Cardiac muscle cell (in vitro differentiated cells and primary cell): ENCODE results near the gene PPFIBP2. TPM values are rescaled to one million over a fixed set of nuclear protein-coding genes. Genes with fewer than 3 reads are reported as not detected.

Experiments used
- DNase-seq, 2 donors: peaks; one replicate each; pipeline versions ENCODE4 v3.0.0 to v3.0.0-alpha.2; 2010 to 2017; ENCODE audit warnings: low read depth in 1 of 2, low spot score in 1 of 2
- H3K27ac ChIP-seq: fragments of 200-600 bp; sonication (generic); 2 replicates; pipeline ENCODE4 v1.5.1; 2016
- H3K27me3 ChIP-seq: fragments of 200-600 bp; sonication (generic); 2 replicates; pipeline ENCODE4 v1.6.0; 2016; ENCODE audit warnings: control low read depth
- H3K36me3 ChIP-seq: fragments of 200-600 bp; sonication (generic); 2 replicates; pipeline ENCODE4 v1.5.1; 2016; ENCODE audit warnings: control low read depth
- H3K4me1 ChIP-seq: fragments of 200-600 bp; sonication (generic); 2 replicates; pipeline ENCODE4 v1.8.1; 2017; ENCODE audit warnings: low read depth, mild to moderate bottlenecking, mixed run types
- H3K4me3 ChIP-seq: fragments of 200-600 bp; sonication (generic); 2 replicates; pipeline ENCODE4 v1.5.1; 2016; ENCODE audit warnings: mild to moderate bottlenecking
- H3K9me3 ChIP-seq: fragments of 200-600 bp; sonication (generic); 2 replicates; pipeline ENCODE4 v1.5.1; 2017; ENCODE audit warnings: low read depth, mild to moderate bottlenecking, control low read depth
- CTCF ChIP-seq: IDR thresholded peaks from 2 replicates; pipeline ENCODE4 v1.5.1; 2012; ENCODE audit warnings: low read depth, mild to moderate bottlenecking, low read length
- polyA plus RNA-seq: library from polyadenylated mRNA; unstranded; fragments of >200 nt; fragmentation: Nextera tagmentation; extraction: Ambion mirVana; gene quantifications from 2 replicates; pipeline ENCODE4 v1.2.1, GENCODE V29; 2016
- total RNA-seq: library from RNA; depleted of rRNA; stranded (reverse); fragments of >200 nt; gene quantifications from 2 replicates; pipeline ENCODE4 v1.2.3, GENCODE V29; 2016

The PPFIBP2 gene
- total and polyA plus RNA-seq, 2 experiments from 2014 or later: 8.0 to 13.2 TPM

GRCh38 chr11:7640816-7641215, 127.0 kb downstream of the PPFIBP2 start:
- no peak for TF ChIP-seq CTCF
- Histone ChIP-seq H3K27ac (no peak overlapping the region), H3K9me3 (no peaks in the 10 kb centered on the region), H3K4me1 (no peaks in the 10 kb centered on the region), H3K27me3 (no peaks in the 10 kb centered on the region), H3K4me3 (no peak overlapping the region), H3K36me3 (no peaks in the 10 kb centered on the region)
- DNase-seq: no peak

- no peak overlapping the region for H3K4me3 ChIP-seq
- no peaks in the 10 kb centered on the region for H3K9me3 ChIP-seq
- H3K27me3 ChIP-seq: no peaks in the 10 kb centered on the region
- no peak for DNase-seq
- H3K27ac ChIP-seq: no peak overlapping the region
- no peak for TF ChIP-seq CTCF
- H3K36me3 ChIP-seq: no peaks in the 10 kb centered on the region
- H3K4me1 ChIP-seq: no peaks in the 10 kb centered on the region
Observed at GRCh38 chr11:7642747-7643146, 128.9 kb downstream of the PPFIBP2 start.

- no peaks in the 10 kb centered on the region for H3K9me3 ChIP-seq
- DNase-seq: no peak
- no peaks in the 10 kb centered on the region for H3K27me3 ChIP-seq
- H3K4me3 ChIP-seq: no peak overlapping the region
- no peaks in the 10 kb centered on the region for H3K4me1 ChIP-seq
- no peak overlapping the region for H3K27ac ChIP-seq
- H3K36me3 ChIP-seq: no peaks in the 10 kb centered on the region
- no peak for TF ChIP-seq CTCF
Observed at GRCh38 chr11:7643314-7643713, 129.5 kb downstream of the PPFIBP2 start.

GRCh38 chr11:7645206-7645605, 131.4 kb downstream of the PPFIBP2 start:
- no peaks in the 10 kb centered on the region for H3K9me3 ChIP-seq
- H3K27ac ChIP-seq: no peak overlapping the region
- no peak for DNase-seq
- no peaks in the 10 kb centered on the region for H3K4me1 ChIP-seq
- no peak overlapping the region for H3K4me3 ChIP-seq
- H3K36me3 ChIP-seq: no peaks in the 10 kb centered on the region
- TF ChIP-seq CTCF: no peak
- no peaks in the 10 kb centered on the region for H3K27me3 ChIP-seq

GRCh38 chr11:7646866-7647265, 133.1 kb downstream of the PPFIBP2 start:
- TF ChIP-seq CTCF: no peak
- H3K27me3 ChIP-seq: no peaks in the 10 kb centered on the region
- H3K9me3 ChIP-seq: no peaks in the 10 kb centered on the region
- H3K36me3 ChIP-seq: no peaks in the 10 kb centered on the region
- H3K4me3 ChIP-seq: no peak overlapping the region
- no peaks in the 10 kb centered on the region for H3K4me1 ChIP-seq
- H3K27ac ChIP-seq: no peak overlapping the region
- no peak for DNase-seq

- no peak for TF ChIP-seq CTCF
- H3K36me3 ChIP-seq: no peaks in the 10 kb centered on the region
Observed at GRCh38 chr11:7648264-7648663, 134.5 kb downstream of the PPFIBP2 start.

More at GRCh38 chr11:7648264-7648663, 134.5 kb downstream of the PPFIBP2 start:
- Histone ChIP-seq H3K27me3 (no peaks in the 10 kb centered on the region), H3K4me3 (no peak overlapping the region), H3K9me3 (no peaks in the 10 kb centered on the region), H3K4me1 (no peaks in the 10 kb centered on the region), H3K27ac (no peak overlapping the region)
- DNase-seq: no peak
